Loucy (cell line): ENCODE data around the gene MAP7.

Source experiments
- H2AFZ ChIP-seq: fragments of 200-600 bp; sonication (generic); 2 replicates; pipeline ENCODE4 v1.6.0; 2016; ENCODE audit warnings: antibody characterized with exemption, mild to moderate bottlenecking, low read length, moderate library complexity
- H3F3A ChIP-seq: fragments of 200-600 bp; 2 replicates; pipeline ENCODE4 v1.6.0; 2016; ENCODE audit warnings: antibody characterized with exemption, low read depth, mild to moderate bottlenecking
- H3K27me3 ChIP-seq: fragments of 200-600 bp; sonication (generic); 2 replicates; pipeline ENCODE4 v1.6.1; 2014; ENCODE audit warnings: low read length, mild to moderate bottlenecking; ENCODE audit not compliant: insufficient read depth, poor library complexity, severe bottlenecking
- H3K36me3 ChIP-seq: fragments of 200-600 bp; sonication (generic); 2 replicates; pipeline ENCODE4 v1.6.1; 2016; ENCODE audit warnings: low read length; ENCODE audit not compliant: insufficient read depth
- H3K4me1 ChIP-seq: fragments of 200-600 bp; sonication (generic); 2 replicates; pipeline ENCODE4 v1.5.1; 2014; ENCODE audit warnings: low read length, mild to moderate bottlenecking; ENCODE audit not compliant: insufficient read depth, poor library complexity, severe bottlenecking
- H3K4me2 ChIP-seq: fragments of 200-600 bp; sonication (generic); 2 replicates; pipeline ENCODE4 v1.6.0; 2014; ENCODE audit warnings: antibody characterized with exemption, low read length, low read depth, mild to moderate bottlenecking; ENCODE audit not compliant: poor library complexity, severe bottlenecking
- H3K4me3 ChIP-seq: fragments of 200-600 bp; sonication (generic); 2 replicates; pipeline ENCODE4 v1.5.1; 2014; ENCODE audit warnings: low read length, mild to moderate bottlenecking, mixed read lengths; ENCODE audit not compliant: poor library complexity, severe bottlenecking
- H3K79me2 ChIP-seq: fragments of 200-600 bp; sonication (generic); 2 replicates; pipeline ENCODE4 v1.6.1; 2014; ENCODE audit warnings: low read length; ENCODE audit not compliant: insufficient read depth
- H3K9ac ChIP-seq: fragments of 200-600 bp; sonication (generic); 2 replicates; pipeline ENCODE4 v1.6.0; 2014; ENCODE audit warnings: mild to moderate bottlenecking, low read depth, low read length, moderate library complexity; ENCODE audit not compliant: poor library complexity, severe bottlenecking
- H3K9me2 ChIP-seq: fragments of 200-600 bp; sonication (generic); replicated peaks from 2 replicates; pipeline ENCODE4 v1.6.1; 2016; ENCODE audit warnings: low read depth, low read length, mixed read lengths
- H3K9me3 ChIP-seq: fragments of 200-600 bp; sonication (generic); 2 replicates; pipeline ENCODE4 v1.6.1; 2014; ENCODE audit warnings: mild to moderate bottlenecking, antibody characterized with exemption, low read length, low read depth; ENCODE audit not compliant: insufficient read depth
- H4K20me1 ChIP-seq: fragments of 200-600 bp; sonication (generic); 2 replicates; pipeline ENCODE4 v1.6.0; 2014; ENCODE audit warnings: antibody characterized with exemption, low read length, mild to moderate bottlenecking; ENCODE audit not compliant: insufficient read depth, poor library complexity, severe bottlenecking
- EZH2phosphoT487 ChIP-seq: fragments of 200-600 bp; IDR thresholded peaks from 2 replicates; pipeline ENCODE4 v1.6.1; 2018; ENCODE audit warnings: antibody characterized with exemption, mild to moderate bottlenecking, moderate library complexity, borderline replicate concordance
- TF ChIP-seq, protein P1 (sequence below): fragments of 200-600 bp; sonication (generic); conservative IDR thresholded peaks from 2 replicates; pipeline ENCODE4 v1.5.1; 2014; ENCODE audit warnings: mild to moderate bottlenecking, antibody characterized with exemption, low read length

MAP7 gene

DNA sequence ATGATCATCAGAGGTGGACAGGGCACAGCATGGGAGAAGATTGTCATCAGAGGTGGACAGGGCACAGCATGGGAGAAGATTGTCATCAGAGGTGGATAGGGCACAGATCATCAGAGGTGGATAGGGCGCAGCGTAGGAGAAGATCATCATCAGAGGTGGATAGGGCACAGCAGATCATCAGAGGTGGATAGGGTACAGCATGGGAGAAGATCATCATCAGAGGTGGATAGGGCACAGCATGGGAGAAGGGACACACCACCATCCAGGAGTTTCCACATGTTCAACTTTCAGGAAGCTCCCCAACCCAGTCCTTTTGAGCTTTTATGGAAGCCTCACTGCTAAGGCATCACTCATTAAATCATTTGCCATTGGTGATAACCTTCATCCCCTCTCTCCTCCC, 104.1 kb downstream of the MAP7 start:
- Histone ChIP-seq H3K9ac (no peak overlapping the region), H3K4me3 (no peak overlapping the region), H3F3A (no peaks in the 10 kb centered on the region), H3K79me2 (no peaks in the 10 kb centered on the region), H2AFZ (no peak overlapping the region), H3K4me1 (no peaks in the 10 kb centered on the region), H4K20me1 (no peaks in the 10 kb centered on the region), H3K9me2 (no peaks in the 10 kb centered on the region), H3K4me2 (no peak overlapping the region), H3K27me3 (no peaks in the 10 kb centered on the region), H3K9me3 (no peaks in the 10 kb centered on the region), H3K36me3 (no peaks in the 10 kb centered on the region)
- TF ChIP-seq EZH2phosphoT487, result no peak
- TF ChIP-seq, protein P1, sequence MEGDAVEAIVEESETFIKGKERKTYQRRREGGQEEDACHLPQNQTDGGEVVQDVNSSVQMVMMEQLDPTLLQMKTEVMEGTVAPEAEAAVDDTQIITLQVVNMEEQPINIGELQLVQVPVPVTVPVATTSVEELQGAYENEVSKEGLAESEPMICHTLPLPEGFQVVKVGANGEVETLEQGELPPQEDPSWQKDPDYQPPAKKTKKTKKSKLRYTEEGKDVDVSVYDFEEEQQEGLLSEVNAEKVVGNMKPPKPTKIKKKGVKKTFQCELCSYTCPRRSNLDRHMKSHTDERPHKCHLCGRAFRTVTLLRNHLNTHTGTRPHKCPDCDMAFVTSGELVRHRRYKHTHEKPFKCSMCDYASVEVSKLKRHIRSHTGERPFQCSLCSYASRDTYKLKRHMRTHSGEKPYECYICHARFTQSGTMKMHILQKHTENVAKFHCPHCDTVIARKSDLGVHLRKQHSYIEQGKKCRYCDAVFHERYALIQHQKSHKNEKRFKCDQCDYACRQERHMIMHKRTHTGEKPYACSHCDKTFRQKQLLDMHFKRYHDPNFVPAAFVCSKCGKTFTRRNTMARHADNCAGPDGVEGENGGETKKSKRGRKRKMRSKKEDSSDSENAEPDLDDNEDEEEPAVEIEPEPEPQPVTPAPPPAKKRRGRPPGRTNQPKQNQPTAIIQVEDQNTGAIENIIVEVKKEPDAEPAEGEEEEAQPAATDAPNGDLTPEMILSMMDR, result no peak

DNA sequence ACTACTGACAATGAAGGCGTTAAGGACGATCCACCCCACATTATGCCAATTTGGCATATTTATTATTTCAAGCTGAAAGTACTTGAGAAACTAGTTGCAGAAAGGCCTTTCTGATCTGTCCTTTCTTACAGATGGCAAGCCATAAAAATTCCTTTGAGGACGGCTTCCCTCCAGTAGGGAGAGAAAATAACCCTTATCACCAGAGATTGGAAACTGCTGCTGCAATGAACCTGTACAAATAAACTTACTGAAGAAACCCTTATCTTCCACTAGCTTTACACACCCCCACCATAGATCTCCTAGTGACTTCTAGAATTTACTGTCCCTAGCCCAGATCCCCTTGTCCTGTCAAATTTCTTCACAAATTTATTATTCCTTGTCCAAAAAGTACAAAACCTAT, 105.2 kb downstream of the MAP7 start:
- Histone ChIP-seq H2AFZ (no peak overlapping the region), H3K36me3 (no peaks in the 10 kb centered on the region), H3K4me1 (no peaks in the 10 kb centered on the region), H3K4me2 (no peak overlapping the region), H3K9me3 (no peaks in the 10 kb centered on the region), H3K4me3 (no peak overlapping the region), H3K79me2 (no peaks in the 10 kb centered on the region), H3K9me2 (no peaks in the 10 kb centered on the region), H4K20me1 (no peaks in the 10 kb centered on the region), H3F3A (no peaks in the 10 kb centered on the region), H3K9ac (no peak overlapping the region), H3K27me3 (no peaks in the 10 kb centered on the region)
- no peak for TF ChIP-seq EZH2phosphoT487
- TF ChIP-seq, protein P1, result no peak

DNA sequence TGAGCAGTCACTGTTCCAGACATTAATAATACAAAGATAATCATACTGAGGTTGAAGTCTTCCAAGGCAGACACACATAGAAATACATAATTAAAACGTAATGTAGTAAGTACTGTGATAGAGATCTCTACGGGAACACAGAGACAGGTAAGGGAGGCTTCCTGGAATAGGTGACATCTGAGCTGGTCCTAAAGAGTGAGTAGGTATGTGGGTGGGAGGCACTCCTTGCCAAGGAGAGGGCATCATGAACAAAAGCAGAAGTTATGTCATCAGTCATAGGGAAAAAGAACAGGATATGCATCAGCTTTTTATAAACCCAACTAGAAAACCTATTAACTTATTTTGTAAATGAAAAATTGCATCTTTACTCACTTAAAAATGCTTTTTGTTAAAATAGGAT, 110.0 kb downstream of the MAP7 start:
- no peak overlapping the region for H2AFZ ChIP-seq
- no peaks in the 10 kb centered on the region for H3K79me2 ChIP-seq
- H3K9ac ChIP-seq, result no peak overlapping the region
- TF ChIP-seq, protein P1, result no peak
- H3F3A ChIP-seq, result no peaks in the 10 kb centered on the region
- H3K9me2 ChIP-seq, result no peaks in the 10 kb centered on the region
- H4K20me1 ChIP-seq, result no peaks in the 10 kb centered on the region
- no peaks in the 10 kb centered on the region for H3K27me3 ChIP-seq
- no peaks in the 10 kb centered on the region for H3K4me1 ChIP-seq
- no peaks in the 10 kb centered on the region for H3K36me3 ChIP-seq
- no peaks in the 10 kb centered on the region for H3K9me3 ChIP-seq
- H3K4me3 ChIP-seq, result no peak overlapping the region
- H3K4me2 ChIP-seq, result no peak overlapping the region
